IMR-90 (cell line): ENCODE measurements around the gene TMEM35B. TPM values are rescaled to one million over a fixed set of nuclear protein-coding genes. Genes with fewer than 3 reads are reported as not detected.
A peak's percentile ranks its signal among the peaks of the same experiment; 100 is the strongest.

Experiments
- ATAC-seq: fragments of 200-7000 bp; cut with Tn5 transposase; 2 replicates; pipeline ENCODE4 v1.9.1; 2020; ENCODE audit warnings: low read depth, mild to moderate bottlenecking, moderate library complexity
- BruUV-seq: library from RNA; stranded (reverse); fragments of 400-500 nt; replicated peaks from 2 replicates; lab custom pipeline; 2021; lab: Mats Ljungman, UMichigan
- CTCF ChIA-PET: fragments of 300-600 bp; formaldehyde crosslinking; extraction: SDS; loops from one replicate; lab custom pipeline; 2021; ENCODE audit warnings: antibody characterized with exemption; lab: Yijun Ruan, JAX
- POLR2A ChIA-PET: fragments of 300-600 bp; sonication (Branson Sonifier 250); formaldehyde crosslinking; loops from one replicate; lab custom pipeline; 2022; ENCODE audit warnings: antibody characterized with exemption; ENCODE audit not compliant: unreplicated experiment; lab: Charles Lee
- DNase-seq: peaks from one replicate; pipeline ENCODE4 v3.0.0; 2013
- H2AFZ ChIP-seq: replicated peaks from 2 replicates; pipeline ENCODE3; 2013; ENCODE audit warnings: low read length, mild to moderate bottlenecking; ENCODE audit not compliant: poor library complexity
- H2AK5ac ChIP-seq: 2 replicates; pipeline ENCODE4 v1.6.1; 2013; ENCODE audit warnings: low read depth, low read length, inconsistent platforms
- H2AK9ac ChIP-seq: replicated peaks from 2 replicates; pipeline ENCODE3; 2013; ENCODE audit warnings: mild to moderate bottlenecking, low read depth, low read length, moderate library complexity; ENCODE audit not compliant: poor library complexity
- H2BK120ac ChIP-seq: 2 replicates; pipeline ENCODE4 v1.6.1; 2013; ENCODE audit warnings: low read depth, low read length, inconsistent platforms
- H2BK15ac ChIP-seq: 3 replicates; pipeline ENCODE4 v1.6.1; 2013; ENCODE audit warnings: low read depth, low read length, inconsistent platforms
- H2BK20ac ChIP-seq: 2 replicates; pipeline ENCODE4 v1.6.1; 2013; ENCODE audit warnings: low read depth, mild to moderate bottlenecking, inconsistent platforms, low read length, moderate library complexity
- H2BK5ac ChIP-seq: 2 replicates; pipeline ENCODE4 v1.6.1; 2013; ENCODE audit warnings: mild to moderate bottlenecking, low read depth, low read length, inconsistent platforms; ENCODE audit not compliant: poor library complexity, severe bottlenecking
- H3K14ac ChIP-seq: replicated peaks from 2 replicates; pipeline ENCODE4 v1.6.1; 2013; ENCODE audit warnings: low read depth, low read length, inconsistent platforms
- H3K18ac ChIP-seq: 2 replicates; pipeline ENCODE4 v1.6.1; 2013; ENCODE audit warnings: low read depth, low read length, control low read depth
- H3K23ac ChIP-seq: 2 replicates; pipeline ENCODE4 v1.6.1; 2013; ENCODE audit warnings: low read depth, low read length, inconsistent platforms
- H3K27ac ChIP-seq: 2 replicates; pipeline ENCODE4 v1.5.1; 2013; ENCODE audit warnings: mild to moderate bottlenecking, control low read depth, low read length; ENCODE audit not compliant: insufficient read depth
- H3K27me3 ChIP-seq: 2 replicates; pipeline ENCODE4 v1.6.1; 2013; ENCODE audit warnings: low read length; ENCODE audit not compliant: control insufficient read depth, insufficient read depth
- H3K36me3 ChIP-seq: 2 replicates; pipeline ENCODE4 v1.6.1; 2013; ENCODE audit warnings: low read length, mixed read lengths; ENCODE audit not compliant: control insufficient read depth, insufficient read depth
- H3K4ac ChIP-seq: 2 replicates; pipeline ENCODE4 v1.6.1; 2013; ENCODE audit warnings: low read depth, low read length, inconsistent platforms
- H3K4me1 ChIP-seq: 2 replicates; pipeline ENCODE4 v1.6.1; 2013; ENCODE audit warnings: low read length, mixed read lengths; ENCODE audit not compliant: control insufficient read depth, insufficient read depth
- H3K4me2 ChIP-seq: 2 replicates; pipeline ENCODE4 v1.6.1; 2013; ENCODE audit warnings: low read depth, mild to moderate bottlenecking, control low read depth, low read length, moderate library complexity
- H3K4me3 ChIP-seq: 2 replicates; pipeline ENCODE4 v1.5.1; 2013; ENCODE audit warnings: low read depth, mild to moderate bottlenecking, control low read depth, low read length, moderate library complexity; ENCODE audit not compliant: insufficient read depth
- H3K56ac ChIP-seq: 2 replicates; pipeline ENCODE4 v1.6.1; 2013; ENCODE audit warnings: low read length, inconsistent platforms; ENCODE audit not compliant: insufficient read depth; ENCODE audit errors: extremely low read depth
- H3K79me1 ChIP-seq, 2 experiments: 2 replicates each; pipeline ENCODE4 v1.6.1; 2013; ENCODE audit warnings: low read length in 2 of 2, inconsistent platforms in 1 of 2, low read depth in 1 of 2
- H3K9ac ChIP-seq: 2 replicates; pipeline ENCODE4 v1.6.1; 2013; ENCODE audit warnings: low read depth, low read length, control low read depth
- H3K9me1 ChIP-seq: 2 replicates; pipeline ENCODE4 v1.6.1; 2013; ENCODE audit warnings: low read length, inconsistent platforms; ENCODE audit not compliant: insufficient read depth
- H3K9me3 ChIP-seq: 2 replicates; pipeline ENCODE4 v1.6.1; 2013; ENCODE audit warnings: low read length; ENCODE audit not compliant: control insufficient read depth, insufficient read depth
- H4K20me1 ChIP-seq: 2 replicates; pipeline ENCODE4 v1.6.1; 2013; ENCODE audit warnings: low read length, inconsistent platforms; ENCODE audit not compliant: insufficient read depth
- H4K5ac ChIP-seq: 2 replicates; pipeline ENCODE4 v1.6.1; 2013; ENCODE audit warnings: mild to moderate bottlenecking, low read depth, low read length, control low read depth
- H4K8ac ChIP-seq, 2 experiments: 2 replicates each; pipeline ENCODE4 v1.6.1; 2013; ENCODE audit warnings: low read depth in 2 of 2, low read length in 2 of 2, control low read depth in 1 of 2, inconsistent platforms in 1 of 2
- H4K91ac ChIP-seq: 2 replicates; pipeline ENCODE4 v1.6.1; 2013; ENCODE audit warnings: low read depth, low read length, inconsistent platforms; ENCODE audit not compliant: insufficient read depth
- BHLHE40 ChIP-seq: fragments of 150-350 bp; IDR thresholded peaks from 2 replicates; pipeline ENCODE4 v1.6.1; 2016; ENCODE audit warnings: mild to moderate bottlenecking, low read depth, low read length
- CEBPB ChIP-seq: IDR thresholded peaks from 2 replicates; pipeline ENCODE4 v1.6.1; 2012; ENCODE audit warnings: low read depth, low read length, improper control_type of control experiment
- CHD1 ChIP-seq: IDR thresholded peaks from 2 replicates; pipeline ENCODE4 v1.6.1; 2012; ENCODE audit warnings: low read depth, low read length, improper control_type of control experiment
- CTCF ChIP-seq: conservative IDR thresholded peaks from 2 replicates; pipeline ENCODE4 v1.5.1; 2012; ENCODE audit warnings: mild to moderate bottlenecking, low read depth, low read length, improper control_type of control experiment
- FOS ChIP-seq: fragments of 150-350 bp; IDR thresholded peaks from 2 replicates; pipeline ENCODE4 v1.6.1; 2016; ENCODE audit warnings: low read depth, low read length
- MAFK ChIP-seq: IDR thresholded peaks from 2 replicates; pipeline ENCODE4 v1.6.1; 2012; ENCODE audit warnings: low read depth, low read length, improper control_type of control experiment
- MAZ ChIP-seq: IDR thresholded peaks from 2 replicates; pipeline ENCODE4 v1.6.1; 2012; ENCODE audit warnings: low read depth, mild to moderate bottlenecking, low read length, improper control_type of control experiment, moderate library complexity, borderline replicate concordance
- MXI1 ChIP-seq: IDR thresholded peaks from 2 replicates; pipeline ENCODE4 v1.6.1; 2012; ENCODE audit warnings: low read depth, mild to moderate bottlenecking, low read length, moderate library complexity, borderline replicate concordance
- POLR2A ChIP-seq: IDR thresholded peaks from 2 replicates; pipeline ENCODE4 v1.6.1; 2012; ENCODE audit warnings: mild to moderate bottlenecking, low read depth, low read length
- RCOR1 ChIP-seq: IDR thresholded peaks from 2 replicates; pipeline ENCODE4 v1.6.1; 2012; ENCODE audit warnings: mild to moderate bottlenecking, low read length, improper control_type of control experiment; ENCODE audit not compliant: insufficient replicate concordance
- RFX5 ChIP-seq: IDR thresholded peaks from 2 replicates; pipeline ENCODE4 v1.8.0; 2012; ENCODE audit warnings: low read depth, mild to moderate bottlenecking, low read length, moderate library complexity
- SMC3 ChIP-seq: fragments of 150-350 bp; IDR thresholded peaks from 2 replicates; pipeline ENCODE4 v1.6.1; 2016; ENCODE audit warnings: low read depth, mild to moderate bottlenecking, antibody characterized with exemption, low read length, moderate library complexity
- WGBS, 2 experiments: methylation state at CpG; one replicate each; pipeline versions ENCODE4 v1.1.5 to v1.1.7; 2013; ENCODE audit warnings: missing lambda C conversion rate in 2 of 2; ENCODE audit not compliant: insufficient read length in 1 of 2; ENCODE audit errors: extremely low coverage in 2 of 2; 5-methylcytosine and 5-hydroxymethylcytosine counted together
- dilution Hi-C: fragments of 300-500 bp; cut with HindIII; formaldehyde crosslinking; loops from one replicate; pipeline ENCODE4 v1.14.3; 2018; ENCODE audit warnings: low sequenced_read_pairs; ENCODE audit not compliant: unreplicated experiment
- in situ Hi-C: fragments of 300-500 bp; cut with MboI; formaldehyde crosslinking; loops from 3 replicates; pipeline ENCODE4 v1.14.3; 2019; ENCODE audit warnings: low sequenced_read_pairs, inconsistent platforms, mixed read lengths
- intact Hi-C: fragments of 100-400 bp; cut with micrococcal nuclease; formaldehyde crosslinking; loops from 2 replicates; pipeline ENCODE4 v1.10.0; 2022
- polyA plus RNA-seq, 3 experiments: library from polyadenylated mRNA; depleted of rRNA; stranded (reverse); fragments of >200 nt; gene quantifications; 2 replicates each; pipeline ENCODE4 v1.2.3, GENCODE V29; 2012; ENCODE audit warnings: low replicate concordance in 1 of 3
- total RNA-seq: library from RNA; depleted of rRNA; stranded (reverse); fragments of >200 nt; gene quantifications from 2 replicates; pipeline ENCODE4 v1.2.3, GENCODE V29; 2012
- TF ChIP-seq, protein P1 (sequence below): fragments of 150-350 bp; IDR thresholded peaks from 2 replicates; pipeline ENCODE4 v1.6.1; 2017; ENCODE audit warnings: mild to moderate bottlenecking, antibody characterized with exemption, low read length, low read depth
- TF ChIP-seq, protein P2 (sequence below): fragments of 150-350 bp; IDR thresholded peaks from 2 replicates; pipeline ENCODE4 v1.6.1; 2016; ENCODE audit warnings: low read depth, mild to moderate bottlenecking, low read length, moderate library complexity, borderline replicate concordance

Gene TMEM35B
- total and polyA plus RNA-seq, 2 of the 4 experiments (the other 2 are of a cell fraction): 19.7 to 20.4 TPM

DNA sequence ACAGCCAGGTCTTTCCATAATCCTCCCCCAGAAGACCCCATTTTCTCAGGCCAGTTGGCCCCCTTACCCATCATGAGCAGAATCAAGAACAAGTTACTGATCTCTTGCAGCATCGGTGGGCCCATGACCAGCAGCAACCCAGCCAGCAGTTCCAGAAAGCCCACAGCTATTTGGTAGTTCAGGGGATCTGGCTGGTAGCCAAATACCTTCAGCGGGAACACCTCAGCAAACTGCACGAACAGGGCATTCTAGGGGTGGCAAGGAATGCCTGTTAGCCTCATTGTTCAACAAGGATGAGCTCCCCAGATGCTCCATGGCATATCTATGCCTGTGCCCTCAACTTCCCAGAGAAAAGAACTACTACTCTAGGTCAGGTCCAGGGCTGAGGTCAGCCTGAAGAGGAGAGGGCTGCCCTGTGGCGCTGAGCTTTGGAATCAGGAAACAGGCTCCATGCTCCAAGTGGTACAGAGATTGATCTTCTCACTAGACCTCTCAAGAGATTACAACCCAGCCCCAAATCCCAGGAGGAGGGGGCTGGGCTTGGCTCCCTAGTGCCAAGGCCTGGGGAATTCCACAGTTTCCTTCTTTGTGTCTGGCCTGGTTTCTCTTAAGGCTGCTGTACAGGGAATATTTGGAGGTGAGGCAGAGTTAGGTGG, 1.3 kb downstream of the TMEM35B start:
- peak overlapping the region; percentile 16 for H2BK120ac ChIP-seq
- H4K8ac ChIP-seq: peak overlapping the region; percentile 83 to 98
- H3K23ac ChIP-seq: peak overlapping the region; percentile 83; the same call in 1 of the 2 replicates
- WGBS, 2 experiments: 72% methylated on average over 2 of the region's 4 CpGs; no CpG with 5 or more reads in 1 of the 2 experiments
- H3K9me1 ChIP-seq: peaks cover 12% of the 10 kb centered on the region; the same call in 1 of the 2 replicates
- peak overlapping the region; percentile 83 for H3K14ac ChIP-seq
- H3K27me3 ChIP-seq: no peaks in the 10 kb centered on the region
- H2AFZ ChIP-seq: peak overlapping the region; percentile 91
- in situ Hi-C loops (no loop called here), dilution Hi-C loops (no loop called here), intact Hi-C loops (loop anchor here (2.0 to 10.0 kb wide), 4 partner anchors 59 to 197 kb away; partner anchors contain the start of gene SMIM12)
- H3K9ac ChIP-seq: peak overlapping the region; percentile 97
- peak overlapping the region; percentile 88 for H3K4ac ChIP-seq
- H3K4me1 ChIP-seq: peaks cover 10% of the 10 kb centered on the region
- H3K4me3 ChIP-seq: peak overlapping the region; percentile 68
- POLR2A ChIA-PET: interaction anchor here (0.7 kb wide), 1 partner anchor 13 kb away, joined by 3 read pairs; no protein-coding TSS in a partner anchor
- no peak for ATAC-seq
- peak; percentile 17 for DNase-seq
- H2AK5ac ChIP-seq: peak overlapping the region; percentile 77
- H2AK9ac ChIP-seq: peak overlapping the region; percentile 91
- 0 out of 3 replicates have a peak overlapping the region, but pooled peaks have one; percentile 19 for H2BK15ac ChIP-seq
- H2BK5ac ChIP-seq: peak overlapping the region; percentile 78
- no peaks in the 10 kb centered on the region for H3K9me3 ChIP-seq
- H4K20me1 ChIP-seq: no peaks in the 10 kb centered on the region
- H4K91ac ChIP-seq: peak overlapping the region; percentile 75
- peaks cover 33 to 42% of the 10 kb centered on the region in 2 experiments; a peak in 3 of 4 replicates for H3K79me1 ChIP-seq
- peak overlapping the region; percentile 78 for H3K18ac ChIP-seq
- H2BK20ac ChIP-seq: no peak overlapping the region
- peak overlapping the region; percentile 88 for H3K4me2 ChIP-seq
- H3K27ac ChIP-seq: peak overlapping the region; percentile 92
- H3K56ac ChIP-seq: peak overlapping the region; percentile 90
- peak overlapping the region; percentile 81 for H4K5ac ChIP-seq
- no TSS peak for BruUV-seq
- CTCF ChIA-PET: interaction anchor here (1.8 kb wide), 1 partner anchor 131 kb away, joined by 8 read pairs; no protein-coding TSS in a partner anchor
- H3K36me3 ChIP-seq: no peaks in the 10 kb centered on the region; the same call in 1 of the 2 replicates
- TF ChIP-seq BHLHE40 (no peak), CHD1 (no peak), CEBPB (no peak), RFX5 (no peak), RCOR1 (no peak), FOS (no peak), MAFK (no peak), CTCF (no peak), POLR2A (no peak; the same call in 1 of the 2 replicates), SMC3 (no peak), MAZ (no peak; the same call in 1 of the 2 replicates), MXI1 (no peak)
- TF ChIP-seq, protein P1, sequence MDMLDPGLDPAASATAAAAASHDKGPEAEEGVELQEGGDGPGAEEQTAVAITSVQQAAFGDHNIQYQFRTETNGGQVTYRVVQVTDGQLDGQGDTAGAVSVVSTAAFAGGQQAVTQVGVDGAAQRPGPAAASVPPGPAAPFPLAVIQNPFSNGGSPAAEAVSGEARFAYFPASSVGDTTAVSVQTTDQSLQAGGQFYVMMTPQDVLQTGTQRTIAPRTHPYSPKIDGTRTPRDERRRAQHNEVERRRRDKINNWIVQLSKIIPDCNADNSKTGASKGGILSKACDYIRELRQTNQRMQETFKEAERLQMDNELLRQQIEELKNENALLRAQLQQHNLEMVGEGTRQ: no peak
- TF ChIP-seq, protein P2, sequence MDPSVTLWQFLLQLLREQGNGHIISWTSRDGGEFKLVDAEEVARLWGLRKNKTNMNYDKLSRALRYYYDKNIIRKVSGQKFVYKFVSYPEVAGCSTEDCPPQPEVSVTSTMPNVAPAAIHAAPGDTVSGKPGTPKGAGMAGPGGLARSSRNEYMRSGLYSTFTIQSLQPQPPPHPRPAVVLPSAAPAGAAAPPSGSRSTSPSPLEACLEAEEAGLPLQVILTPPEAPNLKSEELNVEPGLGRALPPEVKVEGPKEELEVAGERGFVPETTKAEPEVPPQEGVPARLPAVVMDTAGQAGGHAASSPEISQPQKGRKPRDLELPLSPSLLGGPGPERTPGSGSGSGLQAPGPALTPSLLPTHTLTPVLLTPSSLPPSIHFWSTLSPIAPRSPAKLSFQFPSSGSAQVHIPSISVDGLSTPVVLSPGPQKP: no peak
